ENCODE measurements around the gene TMEM151A.

DNA sequence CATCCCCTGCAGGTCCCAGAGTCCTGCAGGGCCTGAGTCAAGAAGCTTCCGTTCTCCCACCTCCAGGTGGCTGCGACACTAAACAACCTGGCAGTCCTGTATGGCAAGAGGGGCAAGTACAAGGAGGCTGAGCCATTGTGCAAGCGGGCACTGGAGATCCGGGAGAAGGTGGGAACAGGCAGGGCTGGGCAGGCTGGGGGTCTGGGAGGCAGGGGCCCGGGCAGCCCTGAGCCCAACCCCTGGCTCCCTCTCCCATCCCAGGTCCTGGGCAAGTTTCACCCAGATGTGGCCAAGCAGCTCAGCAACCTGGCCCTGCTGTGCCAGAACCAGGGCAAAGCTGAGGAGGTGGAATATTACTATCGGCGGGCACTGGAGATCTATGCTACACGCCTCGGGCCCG is 27.9 kb upstream of the TMEM151A start:
- TF ChIP-seq EZH2 (IDR thresholded peaks at IDR 0.05; ENCODE audit: low read depth, unreplicated experiment) (no peak), POLR2AphosphoS5 (IDR thresholded peaks at IDR 0.05; ENCODE audit: low read depth) (no peak), CREB1 (CRISPR knock-in tag; IDR thresholded peaks at IDR 0.05; ENCODE audit: low read depth) (no peak), ZNF114 (CRISPR knock-in tag; IDR thresholded peaks at IDR 0.05) (no peak), STAT1 (IDR thresholded peaks at IDR 0.05; ENCODE audit: unreplicated experiment) (no peak), EZH2phosphoT487 (IDR thresholded peaks at IDR 0.05; ENCODE audit: unreplicated experiment) (no peak), NANOG (IDR thresholded peaks at IDR 0.05; ENCODE audit: borderline replicate concordance) (no peak)
- TF ChIP-seq, protein P1, sequence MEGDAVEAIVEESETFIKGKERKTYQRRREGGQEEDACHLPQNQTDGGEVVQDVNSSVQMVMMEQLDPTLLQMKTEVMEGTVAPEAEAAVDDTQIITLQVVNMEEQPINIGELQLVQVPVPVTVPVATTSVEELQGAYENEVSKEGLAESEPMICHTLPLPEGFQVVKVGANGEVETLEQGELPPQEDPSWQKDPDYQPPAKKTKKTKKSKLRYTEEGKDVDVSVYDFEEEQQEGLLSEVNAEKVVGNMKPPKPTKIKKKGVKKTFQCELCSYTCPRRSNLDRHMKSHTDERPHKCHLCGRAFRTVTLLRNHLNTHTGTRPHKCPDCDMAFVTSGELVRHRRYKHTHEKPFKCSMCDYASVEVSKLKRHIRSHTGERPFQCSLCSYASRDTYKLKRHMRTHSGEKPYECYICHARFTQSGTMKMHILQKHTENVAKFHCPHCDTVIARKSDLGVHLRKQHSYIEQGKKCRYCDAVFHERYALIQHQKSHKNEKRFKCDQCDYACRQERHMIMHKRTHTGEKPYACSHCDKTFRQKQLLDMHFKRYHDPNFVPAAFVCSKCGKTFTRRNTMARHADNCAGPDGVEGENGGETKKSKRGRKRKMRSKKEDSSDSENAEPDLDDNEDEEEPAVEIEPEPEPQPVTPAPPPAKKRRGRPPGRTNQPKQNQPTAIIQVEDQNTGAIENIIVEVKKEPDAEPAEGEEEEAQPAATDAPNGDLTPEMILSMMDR (conservative IDR thresholded peaks at IDR 0.05; ENCODE audit: low read depth in 2 of 2), result no peak
- TF ChIP-seq, protein P2, sequence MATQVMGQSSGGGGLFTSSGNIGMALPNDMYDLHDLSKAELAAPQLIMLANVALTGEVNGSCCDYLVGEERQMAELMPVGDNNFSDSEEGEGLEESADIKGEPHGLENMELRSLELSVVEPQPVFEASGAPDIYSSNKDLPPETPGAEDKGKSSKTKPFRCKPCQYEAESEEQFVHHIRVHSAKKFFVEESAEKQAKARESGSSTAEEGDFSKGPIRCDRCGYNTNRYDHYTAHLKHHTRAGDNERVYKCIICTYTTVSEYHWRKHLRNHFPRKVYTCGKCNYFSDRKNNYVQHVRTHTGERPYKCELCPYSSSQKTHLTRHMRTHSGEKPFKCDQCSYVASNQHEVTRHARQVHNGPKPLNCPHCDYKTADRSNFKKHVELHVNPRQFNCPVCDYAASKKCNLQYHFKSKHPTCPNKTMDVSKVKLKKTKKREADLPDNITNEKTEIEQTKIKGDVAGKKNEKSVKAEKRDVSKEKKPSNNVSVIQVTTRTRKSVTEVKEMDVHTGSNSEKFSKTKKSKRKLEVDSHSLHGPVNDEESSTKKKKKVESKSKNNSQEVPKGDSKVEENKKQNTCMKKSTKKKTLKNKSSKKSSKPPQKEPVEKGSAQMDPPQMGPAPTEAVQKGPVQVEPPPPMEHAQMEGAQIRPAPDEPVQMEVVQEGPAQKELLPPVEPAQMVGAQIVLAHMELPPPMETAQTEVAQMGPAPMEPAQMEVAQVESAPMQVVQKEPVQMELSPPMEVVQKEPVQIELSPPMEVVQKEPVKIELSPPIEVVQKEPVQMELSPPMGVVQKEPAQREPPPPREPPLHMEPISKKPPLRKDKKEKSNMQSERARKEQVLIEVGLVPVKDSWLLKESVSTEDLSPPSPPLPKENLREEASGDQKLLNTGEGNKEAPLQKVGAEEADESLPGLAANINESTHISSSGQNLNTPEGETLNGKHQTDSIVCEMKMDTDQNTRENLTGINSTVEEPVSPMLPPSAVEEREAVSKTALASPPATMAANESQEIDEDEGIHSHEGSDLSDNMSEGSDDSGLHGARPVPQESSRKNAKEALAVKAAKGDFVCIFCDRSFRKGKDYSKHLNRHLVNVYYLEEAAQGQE (IDR thresholded peaks at IDR 0.05; ENCODE audit: unreplicated experiment), result no peak
- TF ChIP-seq, protein P3, sequence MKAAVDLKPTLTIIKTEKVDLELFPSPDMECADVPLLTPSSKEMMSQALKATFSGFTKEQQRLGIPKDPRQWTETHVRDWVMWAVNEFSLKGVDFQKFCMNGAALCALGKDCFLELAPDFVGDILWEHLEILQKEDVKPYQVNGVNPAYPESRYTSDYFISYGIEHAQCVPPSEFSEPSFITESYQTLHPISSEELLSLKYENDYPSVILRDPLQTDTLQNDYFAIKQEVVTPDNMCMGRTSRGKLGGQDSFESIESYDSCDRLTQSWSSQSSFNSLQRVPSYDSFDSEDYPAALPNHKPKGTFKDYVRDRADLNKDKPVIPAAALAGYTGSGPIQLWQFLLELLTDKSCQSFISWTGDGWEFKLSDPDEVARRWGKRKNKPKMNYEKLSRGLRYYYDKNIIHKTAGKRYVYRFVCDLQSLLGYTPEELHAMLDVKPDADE (IDR thresholded peaks at IDR 0.05), result no peak
